H1 (cell line): ENCODE data around the gene LRRC4C.

Experiments
- ATF2 ChIP-seq: IDR thresholded peaks from 2 replicates; pipeline ENCODE4 v1.6.1; 2012; ENCODE audit warnings: low read length, inconsistent platforms
- KDM1A ChIP-seq: fragments of 200-600, 300-600 bp; sonication (generic); IDR thresholded peaks from 2 replicates; pipeline ENCODE4 v1.7.1; 2016; ENCODE audit warnings: mild to moderate bottlenecking, low read length, borderline replicate concordance
- POLR2A ChIP-seq, 2 experiments: IDR thresholded peaks; 1 replicate in 1 of 2; 2 replicates in 1 of 2; pipeline ENCODE4 v1.6.1; 2011; ENCODE audit warnings: low read depth in 2 of 2, low read length in 2 of 2, mild to moderate bottlenecking in 2 of 2; ENCODE audit errors: control extremely low read depth in 1 of 2
- RBBP5 ChIP-seq: IDR thresholded peaks from 2 replicates; pipeline ENCODE4 v1.7.1; 2012; ENCODE audit warnings: low read depth, mild to moderate bottlenecking, inconsistent platforms, low read length, moderate library complexity, borderline replicate concordance
- SUZ12 ChIP-seq: fragments of 200-600 bp; sonication (generic); IDR thresholded peaks from 2 replicates; pipeline ENCODE4 v1.6.1; 2012; ENCODE audit warnings: mild to moderate bottlenecking, inconsistent platforms, low read length, moderate library complexity, mixed read lengths
- TAF1 ChIP-seq: IDR thresholded peaks from 2 replicates; pipeline ENCODE4 v1.6.1; 2011; ENCODE audit warnings: mild to moderate bottlenecking, low read depth, low read length
- YY1 ChIP-seq: IDR thresholded peaks from 2 replicates; pipeline ENCODE4 v1.6.1; 2011; ENCODE audit warnings: low read depth, mild to moderate bottlenecking, low read length
- ZNF274 ChIP-seq: IDR thresholded peaks from 2 replicates; pipeline ENCODE4 v1.7.0; 2012; ENCODE audit warnings: low read length, borderline replicate concordance; ENCODE audit errors: extremely low read depth

- TF ChIP-seq SUZ12 (no peak), RBBP5 (no peak), YY1 (no peak), ATF2 (no peak), POLR2A (IDR thresholded peaks at IDR 0.05; ENCODE audit: control extremely low read depth in 1 of 2, low read depth in 2 of 2, low read length in 2 of 2) (no peak), TAF1 (no peak), KDM1A (no peak), ZNF274 (no peak)
Measured at GRCh38 chr11:41281131-41281742, 178.2 kb downstream of the LRRC4C start.
